GM21526 (cell line): Measurements from ENCODE around the gene ACTR5.

Experiments
- ATAC-seq: cut with Tn5 transposase; IDR thresholded peaks from one replicate; pipeline ENCODE4 v1.9.1; 2021; ENCODE audit warnings: moderate library complexity; ENCODE audit not compliant: unreplicated experiment, low FRiP score

The ACTR5 gene

DNA sequence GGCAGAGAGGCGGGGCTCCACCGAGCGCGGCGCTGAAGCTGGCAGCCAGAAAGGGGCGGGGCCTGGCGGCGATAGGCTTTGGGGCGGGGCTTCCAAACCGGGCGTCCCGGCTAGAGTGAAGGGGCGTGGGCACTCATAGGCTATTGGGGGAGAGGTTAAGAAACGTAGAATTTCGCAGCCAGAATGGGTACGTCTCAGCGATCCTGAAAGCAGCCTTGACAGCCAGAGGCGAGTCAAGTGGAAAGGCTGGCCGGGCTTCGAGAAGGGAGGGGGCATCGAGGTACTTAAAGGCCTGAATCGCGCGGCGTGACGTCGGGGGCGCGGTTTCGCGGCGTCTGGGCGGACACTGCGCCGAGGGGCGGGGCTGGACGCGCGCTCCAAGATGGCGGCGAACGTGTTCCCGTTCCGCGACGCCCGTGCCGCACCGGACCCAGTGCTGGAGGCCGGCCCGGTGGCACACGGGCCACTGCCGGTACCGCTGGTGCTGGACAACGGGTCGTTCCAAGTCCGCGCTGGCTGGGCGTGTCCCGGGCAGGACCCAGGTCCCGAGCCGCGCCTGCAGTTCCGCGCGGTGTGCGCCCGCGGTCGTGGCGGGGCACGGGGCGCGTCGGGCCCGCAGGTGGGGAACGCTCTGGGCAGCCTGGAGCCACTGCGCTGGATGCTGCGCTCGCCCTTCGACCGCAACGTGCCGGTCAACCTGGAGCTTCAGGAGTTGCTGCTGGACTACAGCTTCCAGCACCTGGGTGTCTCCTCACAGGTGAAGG is at the start of gene ACTR5:
Gene ACTR5, plus strand, starts transcription at position 364 of the 764 bp plus-strand sequence. Its CDS starts 19 bp downstream, at position 383.
- peak; percentile 83 for ATAC-seq

- no peak for ATAC-seq
Observed at GRCh38 chr20:38698541-38698940, 49.7 kb upstream of the ACTR5 start.

DNA sequence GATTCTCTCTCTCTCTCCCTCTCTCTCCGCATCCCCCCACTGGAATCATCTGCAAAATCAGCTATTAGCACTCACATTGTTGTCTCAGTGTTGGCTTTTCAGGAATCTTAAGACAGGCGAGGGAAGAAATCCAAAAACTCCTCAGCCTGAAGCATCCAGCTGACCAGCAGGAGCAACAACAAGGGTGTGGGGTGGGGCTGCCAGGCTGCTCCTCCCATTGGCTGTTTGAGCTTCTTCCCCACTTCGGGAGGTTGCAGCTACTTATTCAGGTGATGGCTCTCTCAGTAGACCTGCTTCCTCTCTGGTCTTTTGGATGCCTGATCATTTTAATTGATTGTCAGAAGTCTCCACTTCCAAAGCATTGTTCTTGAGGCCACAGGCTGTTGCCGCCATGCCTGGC is 48.1 kb upstream of the ACTR5 start:
- no peak for ATAC-seq

- no peak for ATAC-seq
Observed at GRCh38 chr20:38700926-38701325, 47.3 kb upstream of the ACTR5 start.

DNA sequence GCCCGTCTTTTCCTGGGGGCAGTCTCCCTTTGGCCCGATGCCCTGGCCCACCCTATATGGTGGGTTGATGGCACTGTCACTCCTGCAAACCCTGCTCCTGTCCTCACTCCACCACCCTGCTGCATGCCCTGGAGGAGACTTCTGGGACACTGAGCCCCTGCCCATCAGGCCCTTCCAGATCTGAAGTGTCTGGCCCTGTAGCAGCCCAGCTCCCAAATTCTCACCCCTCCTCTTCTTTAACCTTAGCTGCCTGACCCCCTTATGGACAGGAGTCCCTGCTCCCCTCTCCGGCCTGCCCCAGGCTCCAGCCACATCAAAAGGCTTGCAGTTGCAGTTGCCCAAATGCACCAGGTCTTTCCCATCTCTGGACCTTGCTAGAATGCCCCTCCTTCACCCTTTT is 44.7 kb upstream of the ACTR5 start:
- ATAC-seq = no peak

GRCh38 chr20:38704136-38704535 is 44.1 kb upstream of the ACTR5 start:
- ATAC-seq = no peak

- no peak for ATAC-seq
Observed at GRCh38 chr20:38706509-38706908, 41.8 kb upstream of the ACTR5 start.

DNA sequence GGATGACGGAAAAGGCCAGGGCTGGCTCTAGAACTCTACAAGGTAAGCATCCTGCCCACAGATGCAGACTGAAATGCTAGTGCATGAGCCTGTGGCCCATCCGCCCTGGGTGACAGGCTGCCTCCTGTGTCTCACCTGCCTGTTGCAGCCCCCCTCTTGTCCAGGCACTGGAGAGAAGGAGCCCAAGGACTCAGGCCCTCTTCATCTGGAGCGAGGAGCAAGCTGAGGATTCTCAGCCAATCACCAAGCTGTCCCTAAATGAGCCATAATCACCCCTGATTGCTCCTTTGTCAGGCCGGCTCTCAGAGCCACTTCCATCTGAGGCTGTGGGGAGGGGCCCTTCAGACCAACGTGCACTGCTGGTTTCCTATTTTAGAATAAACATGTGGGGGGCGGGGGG is 34.0 kb upstream of the ACTR5 start:
- ATAC-seq = no peak

DNA sequence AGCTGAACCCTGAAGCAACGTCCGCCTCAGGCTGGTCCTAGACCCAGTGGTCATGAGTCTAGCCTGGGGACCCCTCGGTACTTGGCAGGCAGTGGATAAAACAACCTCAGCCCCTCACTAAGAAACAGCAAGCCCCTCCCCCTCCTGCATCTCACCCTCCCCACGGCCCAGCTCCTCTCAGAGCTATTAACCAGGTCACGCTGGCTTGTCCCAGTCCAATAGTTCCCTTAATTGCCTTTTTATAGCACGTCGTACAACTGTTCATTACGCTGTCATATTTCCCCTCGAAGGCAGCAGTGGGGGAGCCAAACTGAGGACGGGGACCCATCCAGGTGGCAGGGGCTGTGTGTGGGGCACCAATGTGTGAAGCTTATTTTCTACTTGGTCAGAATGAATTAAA is 32.6 kb upstream of the ACTR5 start:
- ATAC-seq = no peak

DNA sequence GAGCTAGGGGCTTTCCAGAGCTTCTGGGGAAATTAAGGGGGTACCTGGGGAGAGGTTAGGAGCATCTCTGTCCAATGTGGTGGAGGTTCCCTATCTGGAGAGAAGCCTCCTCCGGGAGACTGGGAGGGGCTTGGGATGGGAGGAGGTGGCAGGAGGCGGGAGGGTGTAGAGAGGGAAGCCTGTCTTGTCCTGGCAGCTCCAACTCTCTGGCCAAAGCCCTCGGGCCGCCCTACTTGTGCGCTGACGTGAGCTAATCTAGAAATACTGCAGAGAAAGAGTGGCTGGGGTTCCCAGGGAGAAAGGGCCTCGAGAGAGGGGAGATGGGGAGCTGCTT is 25.6 kb upstream of the ACTR5 start:
- no peak for ATAC-seq

DNA sequence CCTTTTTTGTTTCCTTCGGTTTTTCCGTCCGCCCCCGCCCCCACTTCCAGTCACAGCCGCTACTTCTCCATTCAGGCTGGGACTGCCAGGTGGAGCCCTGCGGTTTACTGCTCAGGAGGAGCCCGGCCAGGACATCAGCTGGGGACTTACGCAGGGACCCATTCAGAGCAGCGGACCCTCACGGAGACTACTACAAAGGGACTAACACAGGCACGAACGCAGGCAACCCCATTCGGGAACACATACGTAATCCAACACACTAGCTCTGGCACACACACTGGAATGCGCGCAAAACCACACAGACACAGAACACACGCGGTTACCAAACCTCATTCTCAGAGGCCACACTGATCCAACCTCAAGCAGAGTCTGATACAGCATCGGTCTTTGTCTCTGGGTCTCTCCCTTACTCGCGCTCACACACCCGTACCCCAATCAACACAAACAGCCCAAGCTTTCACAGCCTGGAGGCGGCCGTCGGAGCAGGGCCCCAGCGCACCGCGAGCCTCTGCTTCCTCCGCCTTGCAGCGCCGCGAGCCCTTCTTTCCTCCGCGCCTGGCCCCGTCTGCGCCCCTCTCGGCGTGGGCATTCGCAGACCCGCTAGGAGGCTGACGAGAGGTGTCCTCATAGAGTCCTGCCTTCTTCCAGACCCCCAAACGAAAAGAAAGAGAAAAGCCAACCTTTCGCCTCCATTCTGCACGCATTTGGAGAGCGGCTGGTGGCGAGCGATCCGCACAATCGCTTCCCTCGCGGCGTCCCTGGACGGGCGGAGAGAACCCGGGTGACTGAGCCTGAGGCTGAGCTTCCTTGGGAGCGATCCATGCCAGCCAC is 25.0 kb upstream of the ACTR5 start:
- no peak for ATAC-seq

DNA sequence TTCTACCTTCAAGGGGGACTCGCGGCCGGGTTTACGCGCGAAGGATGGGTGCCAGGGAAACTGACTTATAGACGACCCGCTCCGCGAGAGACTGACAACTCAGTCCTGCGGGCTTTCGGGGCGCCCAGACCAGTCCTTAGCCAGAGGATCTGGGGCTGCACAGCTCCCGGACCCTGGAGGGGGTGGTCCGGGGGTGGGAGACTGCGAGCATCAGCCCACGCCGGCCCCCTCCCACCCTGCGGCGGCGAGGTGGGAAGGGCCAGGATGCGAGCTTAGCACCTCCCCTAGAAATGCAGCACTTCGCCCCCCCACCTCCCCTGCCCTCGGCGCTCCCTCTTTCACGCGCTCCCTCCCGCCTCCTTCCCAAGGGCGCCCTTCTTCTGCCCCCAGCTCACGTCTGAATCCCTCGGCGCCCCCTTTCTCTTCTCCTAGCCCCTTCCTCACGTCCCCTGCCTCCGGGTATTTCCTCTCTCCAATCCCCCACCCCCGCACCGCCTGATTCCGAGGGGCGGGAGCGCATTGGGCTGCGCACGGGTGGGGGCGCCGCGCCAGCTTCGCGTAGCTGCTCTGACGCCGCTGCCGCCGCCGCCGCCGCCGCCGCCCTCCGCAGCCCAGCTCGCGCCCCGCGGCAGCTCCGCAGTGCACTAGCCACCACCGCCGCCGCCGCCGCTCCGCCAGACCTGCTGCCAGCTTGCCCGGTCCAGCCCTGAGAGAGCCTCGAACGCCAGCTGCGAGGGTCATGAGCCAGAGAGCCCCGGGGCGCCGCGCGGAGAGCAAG is 24.2 kb upstream of the ACTR5 start, which contains the start of gene SLC32A1:
Gene SLC32A1, plus strand, starts transcription at position 639 of the 778 bp plus-strand sequence. CDS start 239 bp downstream, outside the sequence.
- ATAC-seq = no peak

DNA sequence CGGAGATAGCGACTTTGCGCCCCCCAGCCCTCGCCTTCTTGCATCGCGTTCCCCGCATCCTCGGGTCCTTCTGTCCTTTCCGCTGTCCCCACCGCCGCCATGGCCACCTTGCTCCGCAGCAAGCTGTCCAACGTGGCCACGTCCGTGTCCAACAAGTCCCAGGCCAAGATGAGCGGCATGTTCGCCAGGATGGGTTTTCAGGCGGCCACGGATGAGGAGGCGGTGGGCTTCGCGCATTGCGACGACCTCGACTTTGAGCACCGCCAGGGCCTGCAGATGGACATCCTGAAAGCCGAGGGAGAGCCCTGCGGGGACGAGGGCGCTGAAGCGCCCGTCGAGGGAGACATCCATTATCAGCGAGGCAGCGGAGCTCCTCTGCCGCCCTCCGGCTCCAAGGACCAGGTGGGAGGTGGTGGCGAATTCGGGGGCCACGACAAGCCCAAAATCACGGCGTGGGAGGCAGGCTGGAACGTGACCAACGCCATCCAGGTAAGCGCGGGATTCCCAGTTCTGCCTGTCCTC is 23.6 kb upstream of the ACTR5 start:
- ATAC-seq = no peak

GRCh38 chr20:38725148-38725901 is 22.9 kb upstream of the ACTR5 start:
- no peak for ATAC-seq

GRCh38 chr20:38725931-38726803 is 22.1 kb upstream of the ACTR5 start:
- ATAC-seq = no peak

DNA sequence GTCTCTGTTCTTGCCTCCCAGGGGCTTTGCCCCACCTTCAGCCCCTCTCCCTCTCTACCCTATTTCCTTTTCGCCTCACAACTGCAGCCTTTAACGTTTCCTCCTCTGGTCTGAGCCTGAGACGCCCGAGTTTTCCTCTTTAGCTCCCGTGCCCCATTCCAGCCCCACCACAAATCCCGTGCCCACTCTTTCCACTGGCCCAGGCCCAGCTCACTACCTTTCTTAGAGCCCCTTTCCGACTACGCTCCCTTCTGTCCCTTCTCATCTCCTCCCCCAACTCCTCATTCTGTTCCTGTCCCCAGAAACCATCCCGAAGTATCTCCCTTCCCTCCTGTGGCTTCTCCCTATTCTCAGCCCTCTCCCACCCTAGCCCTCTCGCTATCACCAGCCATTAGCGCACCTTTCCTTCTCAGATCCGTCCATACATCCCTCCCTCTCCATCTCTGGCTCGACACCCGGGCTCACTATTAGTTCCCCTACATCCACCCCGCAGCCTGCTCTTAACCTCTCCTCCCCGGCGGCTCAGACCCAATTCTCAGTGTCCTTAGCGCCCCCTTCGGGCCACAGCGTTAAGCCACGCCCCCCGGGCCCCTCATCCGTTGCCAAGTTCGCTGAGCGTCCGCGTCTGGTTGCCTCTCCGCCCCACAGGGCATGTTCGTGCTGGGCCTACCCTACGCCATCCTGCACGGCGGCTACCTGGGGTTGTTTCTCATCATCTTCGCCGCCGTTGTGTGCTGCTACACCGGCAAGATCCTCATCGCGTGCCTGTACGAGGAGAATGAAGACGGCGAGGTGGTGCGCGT is 21.3 kb upstream of the ACTR5 start:
- no peak for ATAC-seq

DNA sequence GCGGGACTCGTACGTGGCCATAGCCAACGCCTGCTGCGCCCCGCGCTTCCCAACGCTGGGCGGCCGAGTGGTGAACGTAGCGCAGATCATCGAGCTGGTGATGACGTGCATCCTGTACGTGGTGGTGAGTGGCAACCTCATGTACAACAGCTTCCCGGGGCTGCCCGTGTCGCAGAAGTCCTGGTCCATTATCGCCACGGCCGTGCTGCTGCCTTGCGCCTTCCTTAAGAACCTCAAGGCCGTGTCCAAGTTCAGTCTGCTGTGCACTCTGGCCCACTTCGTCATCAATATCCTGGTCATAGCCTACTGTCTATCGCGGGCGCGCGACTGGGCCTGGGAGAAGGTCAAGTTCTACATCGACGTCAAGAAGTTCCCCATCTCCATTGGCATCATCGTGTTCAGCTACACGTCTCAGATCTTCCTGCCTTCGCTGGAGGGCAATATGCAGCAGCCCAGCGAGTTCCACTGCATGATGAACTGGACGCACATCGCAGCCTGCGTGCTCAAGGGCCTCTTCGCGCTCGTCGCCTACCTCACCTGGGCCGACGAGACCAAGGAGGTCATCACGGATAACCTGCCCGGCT is 20.6 kb upstream of the ACTR5 start:
- no peak for ATAC-seq

- ATAC-seq = no peak
Observed at GRCh38 chr20:38728191-38728781, 20.0 kb upstream of the ACTR5 start.
